Epithelial cell of proximal tubule (primary cell): Measurements from ENCODE around the gene SMAD9. TPM values are rescaled to one million over a fixed set of nuclear protein-coding genes. Genes with fewer than 3 reads are reported as not detected.

Source experiments
- DNase-seq: peaks from one replicate; pipeline ENCODE4 v3.0.0-alpha.2; 2011; ENCODE audit warnings: low read depth
- H3K4me3 ChIP-seq: 2 replicates; pipeline ENCODE4 v1.5.1; 2011; ENCODE audit warnings: low read depth, mild to moderate bottlenecking, low read length
- CTCF ChIP-seq: conservative IDR thresholded peaks from 2 replicates; pipeline ENCODE4 v1.5.1; 2012; ENCODE audit warnings: low read depth, mild to moderate bottlenecking, low read length
- total RNA-seq: library from RNA; depleted of rRNA; stranded (reverse); fragments of >200 nt; gene quantifications from 2 replicates; pipeline ENCODE4 v1.2.3, GENCODE V29; 2015

Gene SMAD9
- total RNA-seq, 1 donor from 2014 or later: 4.8 TPM

- H3K4me3 ChIP-seq: no peak overlapping the region
- peak; percentile 21 for TF ChIP-seq CTCF
- DNase-seq: no peak
Measured at GRCh38 chr13:36841391-36841790, 78.6 kb downstream of the SMAD9 start.

DNA sequence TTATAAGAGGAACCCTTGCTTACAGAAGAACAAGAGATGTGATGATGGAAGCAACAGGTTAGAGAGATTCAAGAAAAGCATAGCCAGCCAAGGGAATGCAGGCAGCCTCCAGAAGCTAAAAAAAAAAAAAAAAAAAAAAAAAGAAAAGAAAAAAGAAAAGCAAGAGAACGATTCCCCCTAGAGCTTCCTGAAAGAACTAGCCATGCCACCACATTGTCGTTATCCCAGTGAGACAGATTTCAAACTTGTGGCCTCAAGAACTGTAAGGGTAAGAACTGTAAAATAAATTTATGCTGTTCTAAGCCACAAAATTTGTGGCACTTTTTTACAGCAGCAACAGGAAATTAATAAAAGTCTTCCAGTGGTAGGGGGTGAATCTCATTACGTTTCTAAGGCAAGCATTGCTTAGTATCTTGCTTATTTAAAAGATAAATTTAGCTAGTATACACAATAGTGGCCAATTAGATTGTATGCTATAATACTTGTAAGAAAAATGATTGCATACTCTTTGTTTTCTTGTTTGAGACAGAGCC lies 79.3 kb downstream of the SMAD9 start:
- no peak overlapping the region for H3K4me3 ChIP-seq
- TF ChIP-seq CTCF: peak; percentile 15
- no peak for DNase-seq

- DNase-seq: no peak
- TF ChIP-seq CTCF: no peak
- no peak overlapping the region for H3K4me3 ChIP-seq
Measured at GRCh38 chr13:36839981-36840380, 80.1 kb downstream of the SMAD9 start.

GRCh38 chr13:36839281-36839680 lies 80.8 kb downstream of the SMAD9 start:
- DNase-seq: peak; percentile 82
- TF ChIP-seq CTCF: no peak
- H3K4me3 ChIP-seq: no peak overlapping the region

GRCh38 chr13:36837354-36838092 lies 82.5 kb downstream of the SMAD9 start:
- TF ChIP-seq CTCF: no peak
- no peak for DNase-seq
- no peak overlapping the region for H3K4me3 ChIP-seq

- TF ChIP-seq CTCF: no peak
- H3K4me3 ChIP-seq: no peak overlapping the region
- no peak for DNase-seq
Measured at GRCh38 chr13:36834299-36834698, 85.7 kb downstream of the SMAD9 start.

- H3K4me3 ChIP-seq: no peak overlapping the region
- TF ChIP-seq CTCF: no peak
- DNase-seq: no peak
Measured at GRCh38 chr13:36831291-36831690, 88.7 kb downstream of the SMAD9 start.
